ENCODE results near the gene TPK1.

DNA sequence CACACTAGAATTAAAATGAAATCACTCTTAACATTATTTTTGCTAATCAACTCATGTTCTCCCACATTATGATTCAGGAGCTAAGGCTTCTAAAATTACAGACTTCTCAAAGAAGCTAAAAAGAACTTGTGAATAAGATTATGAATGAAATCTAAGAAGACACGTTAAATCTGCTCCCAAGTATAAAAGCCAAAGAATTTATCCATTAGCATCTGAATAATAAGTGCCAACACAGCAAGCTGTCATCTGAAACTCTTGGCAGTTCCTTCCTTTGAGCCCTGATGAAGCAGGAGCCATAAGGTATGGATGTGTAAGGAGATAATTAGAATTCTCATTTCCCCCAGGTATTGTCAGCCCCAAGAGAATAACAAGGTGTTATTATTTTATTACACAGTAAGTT is 50.3 kb downstream of the TPK1 start:
- TF ChIP-seq CTCF (IDR thresholded peaks at IDR 0.05; ENCODE audit: low read depth, low read length) (no peak), POLR2A (IDR thresholded peaks at IDR 0.05; ENCODE audit: extremely low read depth, insufficient read length) (no peak), MYC (IDR thresholded peaks at IDR 0.05; ENCODE audit: low read depth, low read length) (no peak)

Measured in NB4 (cell line).